Brain pericyte (primary cell): ENCODE results near the gene HDAC9.
"Not testable (repeated sequence)": the region's sequence is repeated elsewhere in the genome, so short reads cannot be mapped to it uniquely, and the experiment has no call there.

Experiments used
- DNase-seq: peaks from one replicate; pipeline ENCODE4 v3.0.0-alpha.2; 2012; ENCODE audit warnings: low read depth, low spot score

HDAC9 gene

GRCh38 chr7:18721429-18721828 is 225.9 kb downstream of the HDAC9 start:
- no peak for DNase-seq

GRCh38 chr7:18724318-18724717 is 228.8 kb downstream of the HDAC9 start:
- no peak for DNase-seq

GRCh38 chr7:18727115-18727870 is 231.7 kb downstream of the HDAC9 start:
- DNase-seq: no peak

GRCh38 chr7:18736012-18736411 is 240.5 kb downstream of the HDAC9 start:
- DNase-seq: not testable (repeated sequence)

- no peak for DNase-seq
Observed at GRCh38 chr7:18740579-18740988, 245.0 kb downstream of the HDAC9 start.

- no peak for DNase-seq
Observed at GRCh38 chr7:18753972-18754610, 258.5 kb downstream of the HDAC9 start.

GRCh38 chr7:18754766-18755165 is 259.2 kb downstream of the HDAC9 start:
- no peak for DNase-seq

- DNase-seq: no peak
Observed at GRCh38 chr7:18755793-18756192, 260.2 kb downstream of the HDAC9 start.

- no peak for DNase-seq
Observed at GRCh38 chr7:18756378-18757050, 261.0 kb downstream of the HDAC9 start.

GRCh38 chr7:18760046-18760445 is 264.5 kb downstream of the HDAC9 start:
- no peak for DNase-seq

GRCh38 chr7:18760631-18761445 is 265.3 kb downstream of the HDAC9 start:
- no peak for DNase-seq

GRCh38 chr7:18762189-18762588 is 266.6 kb downstream of the HDAC9 start:
- DNase-seq: no peak

GRCh38 chr7:18768256-18768655 is 272.7 kb downstream of the HDAC9 start:
- no peak for DNase-seq

GRCh38 chr7:18770154-18770811 is 274.7 kb downstream of the HDAC9 start:
- no peak for DNase-seq

- DNase-seq: no peak
Observed at GRCh38 chr7:18770822-18771221, 275.3 kb downstream of the HDAC9 start.

- no peak for DNase-seq
Observed at GRCh38 chr7:18771834-18772566, 276.5 kb downstream of the HDAC9 start.

- no peak for DNase-seq
Observed at GRCh38 chr7:18772567-18772965, 277.0 kb downstream of the HDAC9 start.

- DNase-seq: no peak
Observed at GRCh38 chr7:18777314-18777713, 281.8 kb downstream of the HDAC9 start.

GRCh38 chr7:18778594-18778993 is 283.0 kb downstream of the HDAC9 start:
- no peak for DNase-seq

- no peak for DNase-seq
Observed at GRCh38 chr7:18780266-18780665, 284.7 kb downstream of the HDAC9 start.

GRCh38 chr7:18780938-18781337 is 285.4 kb downstream of the HDAC9 start:
- no peak for DNase-seq
